ENCODE measurements around the gene NUP54.

DNA sequence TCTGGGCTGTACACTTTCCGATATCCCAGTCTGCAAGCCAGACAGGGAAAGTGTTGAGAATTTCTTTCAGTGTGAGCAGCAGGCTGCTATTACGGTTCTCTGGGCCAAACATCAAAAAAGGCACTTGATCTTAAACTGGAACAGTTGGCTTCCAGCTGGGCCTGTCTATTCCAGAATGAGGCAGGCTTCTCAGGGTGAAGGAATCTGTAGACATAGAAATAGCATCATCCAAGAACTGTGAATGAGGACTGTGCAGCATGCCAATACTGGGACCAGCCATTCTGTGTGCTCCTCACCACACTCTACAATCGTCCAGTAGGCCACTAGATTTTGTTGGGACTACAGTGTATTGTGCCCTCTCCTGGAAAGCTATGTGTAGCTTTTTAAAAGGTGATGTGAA is 42.5 kb downstream of the NUP54 start:
- TF ChIP-seq TAF1 (IDR thresholded peaks at IDR 0.05; ENCODE audit: low read depth, low read length) (no peak), POLR2A (IDR thresholded peaks at IDR 0.05; ENCODE audit: low read depth, low read length) (no peak)
